ENCODE results near the gene SETD5. TPM values are rescaled to one million over a fixed set of nuclear protein-coding genes. Genes with fewer than 3 reads are reported as not detected.
A peak's percentile ranks its signal among the peaks of the same experiment; 100 is the strongest.

SETD5 gene
- total and polyA plus RNA-seq, 2 of the 8 experiments (the other 6 are each of a cell fraction or from before 2014, with no cell fraction given): 108 to 234 TPM

- POLR2A ChIA-PET (ENCODE audit: partially characterized antibody): interaction anchor here (0.7 to 4.8 kb wide), 19 partner anchors 11 to 128 kb away, joined by 3 to 152 read pairs (median 3); partner anchors contain the start of genes SETD5 and THUMPD3
- Histone ChIP-seq H3K23me2 (ENCODE audit: low read depth, low read length) (no peaks in the 10 kb centered on the region), H3K4me2 (ENCODE audit: insufficient read depth in 1 of 2, low read depth in 2 of 2, low read length in 2 of 2) (no peak overlapping the region), H2BK15ac (ENCODE audit: low read length) (no peak overlapping the region), H3K27ac (ENCODE audit: low read depth, low read length) (no peak overlapping the region), H4K8ac (ENCODE audit: extremely low read depth, insufficient read depth, low read length) (no peak overlapping the region), H2BK20ac (ENCODE audit: low read length) (no peak overlapping the region), H3K9me3 (ENCODE audit: insufficient read depth in 2 of 2, low read depth in 1 of 2, low read length in 1 of 2) (no peaks in the 10 kb centered on the region), H2BK5ac (ENCODE audit: low read depth, low read length) (no peak overlapping the region), H3K9ac (replicated peaks in 1 of 4; ENCODE audit: extremely low read depth in 1 of 4, low read depth in 3 of 4, low read length in 3 of 4) (no peak overlapping the region), H3K4me3 (ENCODE audit: extremely low read depth in 1 of 4, insufficient read depth in 2 of 4, low read depth in 3 of 4, low read length in 4 of 4) (no peak overlapping the region), H2BK12ac (ENCODE audit: low read depth, low read length) (no peak overlapping the region), H3K27me3 (replicated peaks in 1 of 4; ENCODE audit: control insufficient read depth in 3 of 4, extremely low read depth in 1 of 4, insufficient read depth in 3 of 4, low read length in 3 of 4) (no peaks in the 10 kb centered on the region), H3K23ac (ENCODE audit: insufficient read length) (no peak overlapping the region), H4K91ac (replicated peaks; ENCODE audit: insufficient read length, low read length) (no peak overlapping the region), H4K20me1 (replicated peaks in 1 of 2; ENCODE audit: control insufficient read depth in 1 of 2, insufficient read depth in 2 of 2, low read length in 2 of 2) (peaks cover 0 to 3% of the 10 kb centered on the region in 2 experiments), H3K4me1 (replicated peaks in 1 of 4; ENCODE audit: control insufficient read depth in 3 of 4, insufficient read depth in 4 of 4, low read length in 3 of 4) (no peaks in the 10 kb centered on the region), H3K14ac (ENCODE audit: insufficient read length) (no peak overlapping the region), H3K79me2 (ENCODE audit: control insufficient read depth in 1 of 2, insufficient read depth in 2 of 2, low read length in 2 of 2) (peaks cover 0 to 10% of the 10 kb centered on the region in 2 experiments; a peak in 2 of 4 replicates), H2BK120ac (replicated peaks; ENCODE audit: low read depth, low read length) (no peak overlapping the region), H3K56ac (replicated peaks; ENCODE audit: insufficient read length, low read depth, low read length) (no peak overlapping the region), H2AFZ (ENCODE audit: low read length) (no peak overlapping the region), H3K36me3 (ENCODE audit: control insufficient read depth in 2 of 4, insufficient read depth in 4 of 4, low read length in 3 of 4) (peaks cover 7 to 84% (median 51%) of the 10 kb centered on the region in 4 experiments; a peak in 7 of 8 replicates), H4K5ac (ENCODE audit: insufficient read length, low read depth, low read length) (no peak overlapping the region), H3K4ac (replicated peaks; ENCODE audit: insufficient read length, low read depth, low read length) (no peak overlapping the region), H2AK5ac (ENCODE audit: low read depth, low read length) (no peak overlapping the region), H3K79me1 (ENCODE audit: low read depth, low read length) (no peaks in the 10 kb centered on the region), H3K18ac (ENCODE audit: extremely low read depth, low read length) (no peak overlapping the region)
- CTCF ChIA-PET (ENCODE audit: partially characterized antibody): interaction anchor here (0.6 to 1.2 kb wide), 7 partner anchors 10 to 397 kb away, joined by 3 to 4 read pairs (median 3); no protein-coding TSS in a partner anchor
- no peak for DNase-seq (ENCODE audit: low read depth in 1 of 2, low spot score in 2 of 2)
- FAIRE-seq: no peak
- no peak for TF ChIP-seq SP2 (IDR thresholded peaks at IDR 0.05; ENCODE audit: low read length)
- no peak for TF ChIP-seq RXRA (IDR thresholded peaks at IDR 0.05; ENCODE audit: insufficient read depth, low read depth, low read length)
- TF ChIP-seq SUZ12 (IDR thresholded peaks at IDR 0.05; ENCODE audit: low read length): no peak
- TF ChIP-seq SAP30 (IDR thresholded peaks at IDR 0.05; ENCODE audit: insufficient read depth, insufficient replicate concordance, low read length): no peak
- no peak for TF ChIP-seq ATF3 (IDR thresholded peaks at IDR 0.05; ENCODE audit: insufficient read depth, low read depth, low read length)
- no peak for TF ChIP-seq ZNF274 (IDR thresholded peaks at IDR 0.05; ENCODE audit: borderline replicate concordance, extremely low read depth, low read length)
- no peak for TF ChIP-seq PHF8 (conservative IDR thresholded peaks at IDR 0.05; ENCODE audit: low read depth, low read length)
- peak in 1 of 2 experiments; percentile 24; a peak in 1 of 3 replicates for TF ChIP-seq POLR2A (IDR thresholded peaks at IDR 0.05; ENCODE audit: control extremely low read depth in 1 of 2, low read depth in 2 of 2, low read length in 2 of 2)
- 94% methylated on average over 13 of the region's 13 CpGs; no CpG with 5 or more reads in 1 of the 2 experiments for WGBS, 2 experiments (ENCODE audit: extremely low coverage in 1 of 2, insufficient coverage in 1 of 2, insufficient read length in 1 of 2, insufficient replicate concordance in 2 of 2, low coverage in 1 of 2, low lambda C conversion rate in 2 of 2, missing lambda C conversion rate in 1 of 2)
These were observed 13.1 kb upstream of the SETD5 start for GRCh38 chr3:9384141-9384828.

Data from H1 (cell line).